Stomach (tissue), 9 donors: ENCODE results near the gene ZNF532. TPM values are rescaled to one million over a fixed set of nuclear protein-coding genes. Genes with fewer than 3 reads are reported as not detected.

ENCODE experiments used
- DNase-seq, 2 donors: peaks; one replicate each; pipeline versions ENCODE4 v3.0.0 to v3.0.0-alpha.2; 2013 to 2019
- H3K27ac ChIP-seq, 5 donors: fragments of 200-600 bp in 4 of 5; sonication (generic) in 4 of 5; one replicate each; pipeline ENCODE4 v1.5.1; 2013 to 2019; ENCODE audit warnings: mild to moderate bottlenecking in 1 of 5, moderate library complexity in 1 of 5
- H3K27me3 ChIP-seq, 3 donors: fragments of 200-600 bp; sonication (generic); one replicate each; pipeline ENCODE4 v1.5.1; 2017 to 2019; ENCODE audit warnings: mixed run types in 1 of 3
- H3K36me3 ChIP-seq, 4 donors: fragments of 200-600 bp; sonication (generic); 1 replicate in 3 of 4; 2 replicates in 1 of 4; pipeline ENCODE4 v1.5.1; 2016 to 2019
- H3K4me1 ChIP-seq, 4 donors: fragments of 200-600 bp; sonication (generic); one replicate each; pipeline ENCODE4 v1.5.1; 2016 to 2019
- H3K4me3 ChIP-seq, 4 donors: fragments of 200-600 bp; sonication (generic) in 3 of 4; one replicate each; pipeline ENCODE4 v1.5.1; 2016 to 2019; ENCODE audit warnings: mild to moderate bottlenecking in 1 of 4
- H3K9me3 ChIP-seq, 4 donors: fragments of 200-600 bp; sonication (generic); one replicate each; pipeline ENCODE4 v1.5.1; 2016 to 2019
- CTCF ChIP-seq, 7 experiments: fragments of 450-650 bp in 4 of 7; fragments of 200-600 bp in 3 of 7; sonication (generic) in 3 of 7; IDR thresholded peaks; one replicate each; pipeline ENCODE4 v1.5.1; 2016 to 2019; ENCODE audit warnings: antibody characterized with exemption in 7 of 7, control low read depth in 2 of 7, mild to moderate bottlenecking in 1 of 7
- EP300 ChIP-seq: sonication (generic); formaldehyde crosslinking; IDR thresholded peaks from one replicate; pipeline ENCODE4 v1.6.1; 2017; ENCODE audit warnings: antibody characterized with exemption
- POLR2A ChIP-seq, 4 donors: fragments of 450-650 bp; IDR thresholded peaks; one replicate each; pipeline ENCODE4 v1.6.1; 2016; ENCODE audit warnings: antibody characterized with exemption in 4 of 4, control low read depth in 2 of 4, mild to moderate bottlenecking in 1 of 4, moderate library complexity in 1 of 4
- POLR2AphosphoS5 ChIP-seq, 3 donors: sonication (generic); formaldehyde crosslinking; IDR thresholded peaks; one replicate each; pipeline ENCODE4 v1.6.1; 2016; ENCODE audit warnings: antibody characterized with exemption in 3 of 3
- WGBS, 5 donors: extraction: QIAGEN DNeasy Blood & Tissue Kit in 3 of 5; methylation state at CpG; one replicate each; pipeline versions ENCODE4 v1.1.5 to v1.1.7; 2013 to 2018; 5-methylcytosine and 5-hydroxymethylcytosine counted together
- intact Hi-C: fragments of 100-400 bp; cut with DNase I; formaldehyde crosslinking; loops from one replicate; pipeline ENCODE4 v1.15.1; 2023; ENCODE audit warnings: low total_unique reads
- polyA plus RNA-seq, 3 donors: library from polyadenylated mRNA; stranded (reverse); fragments of 200-250 nt; gene quantifications; one replicate each; pipeline ENCODE4 v1.2.3, GENCODE V29; 2013
- total RNA-seq, 5 donors: library from RNA; depleted of rRNA; stranded (reverse); fragments of >200 nt; gene quantifications; one replicate each; pipeline versions ENCODE4 v1.1.0 to v1.2.3, GENCODE V29; 2014 to 2016
- donor health status: healthy with polysubstance abuse.
- donor health status: Bipolar disorder and iron deficiency.
- donor health status: healthy.

ZNF532 gene
- total and polyA plus RNA-seq, 8 donors = 2.9 to 53.7 (median 18.4) TPM

DNA sequence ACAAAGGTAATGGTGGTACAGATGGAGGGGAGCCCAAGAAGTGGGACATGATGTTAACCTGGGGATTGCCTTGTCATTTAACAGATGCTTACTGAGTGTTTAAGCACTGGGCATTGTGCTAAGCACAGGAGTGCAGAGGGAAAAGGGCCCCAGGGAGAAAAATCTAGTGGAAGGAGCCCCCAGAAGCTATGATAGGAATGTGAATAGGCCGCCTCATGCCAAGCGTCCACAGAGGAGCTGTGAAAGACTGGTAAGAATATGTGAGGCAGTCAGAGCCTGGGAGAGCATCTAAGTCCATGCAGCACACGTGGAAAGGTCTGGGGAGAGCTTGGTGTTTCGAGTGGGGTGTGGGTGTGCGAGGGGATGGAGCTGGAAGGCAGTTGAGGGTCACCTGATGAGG, 5.5 kb downstream of the ZNF532 start:
- 71 to 91% (median 89%) methylated on average over 5 of the region's 5 CpGs for WGBS, 5 donors
- DNase-seq = no peak
- peaks cover 0 to 46% (median 25%) of the 10 kb centered on the region in 4 donors for H3K4me1 ChIP-seq
- peaks cover 6 to 59% (median 28%) of the 10 kb centered on the region in 4 donors for H3K36me3 ChIP-seq
- TF ChIP-seq POLR2A (IDR thresholded peaks at IDR 0.05) (no peak), CTCF (IDR thresholded peaks at IDR 0.05) (no peak), EP300 (no peak), POLR2AphosphoS5 (IDR thresholded peaks at IDR 0.05) (no peak)
- H3K27ac ChIP-seq = no peak overlapping the region
- H3K27me3 ChIP-seq = no peaks in the 10 kb centered on the region
- H3K4me3 ChIP-seq = no peak overlapping the region
- intact Hi-C loops = no loop called here
- no peaks in the 10 kb centered on the region for H3K9me3 ChIP-seq

DNA sequence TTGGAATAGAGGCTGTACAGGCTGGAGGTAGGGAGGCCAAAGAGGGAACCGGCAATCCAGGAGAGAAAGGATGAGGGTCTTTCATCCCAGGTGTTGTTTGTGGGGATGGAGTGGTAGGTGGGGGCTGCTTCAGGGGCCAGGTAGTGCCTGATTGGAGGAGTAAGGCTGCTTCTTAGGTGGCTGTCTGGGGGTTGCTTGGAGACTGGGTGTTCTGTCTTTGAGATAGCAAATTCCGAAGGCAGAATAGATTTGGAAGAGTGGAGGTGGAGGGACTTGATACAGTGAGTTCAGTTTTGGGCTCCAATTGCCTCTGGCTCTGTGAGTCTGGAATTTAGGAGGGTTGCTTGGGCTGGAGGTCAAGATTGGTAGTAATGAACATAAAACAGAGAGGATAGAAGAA, 5.9 kb downstream of the ZNF532 start:
- Histone ChIP-seq H3K27me3 (no peaks in the 10 kb centered on the region), H3K36me3 (peaks cover 6 to 64% (median 30%) of the 10 kb centered on the region in 4 donors), H3K9me3 (no peaks in the 10 kb centered on the region), H3K4me1 (peaks cover 0 to 41% (median 22%) of the 10 kb centered on the region in 4 donors), H3K4me3 (no peak overlapping the region), H3K27ac (no peak overlapping the region)
- intact Hi-C loops = no loop called here
- 87 to 94% (median 91%) methylated on average over 2 of the region's 2 CpGs for whole genome bisulfite sequencing, 5 donors
- no peak for TF ChIP-seq EP300
- no peak for TF ChIP-seq CTCF (IDR thresholded peaks at IDR 0.05)
- TF ChIP-seq POLR2A (IDR thresholded peaks at IDR 0.05) = no peak
- no peak for TF ChIP-seq POLR2AphosphoS5 (IDR thresholded peaks at IDR 0.05)
- DNase-seq = no peak

DNA sequence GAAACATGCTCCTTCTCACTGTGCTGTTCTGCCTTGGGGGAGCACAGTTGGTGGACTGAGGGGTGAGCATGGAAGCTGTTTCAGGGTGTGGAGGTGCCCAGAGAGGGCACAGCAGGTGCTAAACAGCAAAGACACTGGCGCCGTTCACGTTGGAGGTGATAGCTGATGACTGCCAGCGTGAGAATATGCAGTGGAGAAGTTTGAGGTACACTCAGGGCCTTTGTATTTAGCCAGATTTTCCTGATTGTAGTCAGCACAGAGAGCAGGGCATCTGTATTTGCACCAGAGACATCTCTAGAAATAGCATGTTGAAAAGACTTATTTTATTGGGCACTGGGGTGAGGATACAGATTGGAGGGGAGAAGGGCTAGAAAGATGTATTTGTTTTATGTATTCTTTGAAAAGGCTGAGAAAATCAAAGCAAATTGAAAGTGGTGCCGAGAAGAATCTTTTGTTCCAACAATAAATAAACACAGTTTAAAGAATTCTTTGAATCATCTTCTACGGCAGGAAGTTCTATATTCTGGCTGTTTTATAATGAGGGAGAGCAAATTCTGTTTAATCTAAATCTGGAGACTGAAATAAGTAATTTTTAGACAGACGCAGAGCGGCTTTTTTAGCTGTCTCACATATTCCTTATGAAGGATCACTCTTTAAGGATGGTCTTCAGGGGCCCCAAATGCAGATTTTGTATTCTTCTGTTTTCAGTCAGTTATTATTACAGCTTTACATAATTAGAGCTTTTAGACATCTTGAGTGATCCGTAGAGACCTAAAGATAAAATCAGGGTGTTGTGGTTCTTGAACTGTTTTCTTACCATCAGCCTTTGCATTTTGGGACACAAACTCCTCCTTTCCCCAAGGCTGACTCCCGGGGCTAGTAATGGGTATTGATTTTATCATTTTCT, 7.1 kb downstream of the ZNF532 start:
- peaks cover 0 to 32% (median 12%) of the 10 kb centered on the region in 4 donors for H3K4me1 ChIP-seq
- no peak overlapping the region for H3K4me3 ChIP-seq
- intact Hi-C loops = no loop called here
- WGBS, 5 donors = 72 to 77% (median 73%) methylated on average over 10 of the region's 10 CpGs
- no peaks in the 10 kb centered on the region for H3K9me3 ChIP-seq
- peaks cover 6 to 67% (median 36%) of the 10 kb centered on the region in 4 donors for H3K36me3 ChIP-seq
- peak overlapping the region in 2 of 5 donors; percentile 31 to 42 for H3K27ac ChIP-seq
- H3K27me3 ChIP-seq = no peaks in the 10 kb centered on the region
- no peak for DNase-seq
- TF ChIP-seq POLR2AphosphoS5 (IDR thresholded peaks at IDR 0.05) (no peak), CTCF (IDR thresholded peaks at IDR 0.05) (no peak), POLR2A (IDR thresholded peaks at IDR 0.05) (no peak), EP300 (no peak)

- 85 to 98% (median 96%) methylated on average over 2 to 3 of the region's 3 CpGs for WGBS, 5 donors
- intact Hi-C loops = no loop called here
- H3K4me3 ChIP-seq = no peak overlapping the region
- H3K27ac ChIP-seq = no peak overlapping the region
- TF ChIP-seq POLR2A (IDR thresholded peaks at IDR 0.05) = no peak
- TF ChIP-seq POLR2AphosphoS5 (IDR thresholded peaks at IDR 0.05) = no peak
- TF ChIP-seq EP300 = no peak
- TF ChIP-seq CTCF (IDR thresholded peaks at IDR 0.05) = no peak
- no peaks in the 10 kb centered on the region for H3K9me3 ChIP-seq
- DNase-seq = no peak
- H3K36me3 ChIP-seq = peaks cover 10 to 43% (median 28%) of the 10 kb centered on the region in 4 donors
- H3K4me1 ChIP-seq = peaks cover 0 to 42% (median 8%) of the 10 kb centered on the region in 4 donors
- no peaks in the 10 kb centered on the region for H3K27me3 ChIP-seq
These were observed 14.0 kb downstream of the ZNF532 start for GRCh38 chr18:58878640-58879039.
